ENCODE measurements around the gene SLC18A3. TPM values are rescaled to one million over a fixed set of nuclear protein-coding genes. Genes with fewer than 3 reads are reported as not detected.

The SLC18A3 gene
- total RNA-seq, 4 donors from 2014 or later, result not detected

DNA sequence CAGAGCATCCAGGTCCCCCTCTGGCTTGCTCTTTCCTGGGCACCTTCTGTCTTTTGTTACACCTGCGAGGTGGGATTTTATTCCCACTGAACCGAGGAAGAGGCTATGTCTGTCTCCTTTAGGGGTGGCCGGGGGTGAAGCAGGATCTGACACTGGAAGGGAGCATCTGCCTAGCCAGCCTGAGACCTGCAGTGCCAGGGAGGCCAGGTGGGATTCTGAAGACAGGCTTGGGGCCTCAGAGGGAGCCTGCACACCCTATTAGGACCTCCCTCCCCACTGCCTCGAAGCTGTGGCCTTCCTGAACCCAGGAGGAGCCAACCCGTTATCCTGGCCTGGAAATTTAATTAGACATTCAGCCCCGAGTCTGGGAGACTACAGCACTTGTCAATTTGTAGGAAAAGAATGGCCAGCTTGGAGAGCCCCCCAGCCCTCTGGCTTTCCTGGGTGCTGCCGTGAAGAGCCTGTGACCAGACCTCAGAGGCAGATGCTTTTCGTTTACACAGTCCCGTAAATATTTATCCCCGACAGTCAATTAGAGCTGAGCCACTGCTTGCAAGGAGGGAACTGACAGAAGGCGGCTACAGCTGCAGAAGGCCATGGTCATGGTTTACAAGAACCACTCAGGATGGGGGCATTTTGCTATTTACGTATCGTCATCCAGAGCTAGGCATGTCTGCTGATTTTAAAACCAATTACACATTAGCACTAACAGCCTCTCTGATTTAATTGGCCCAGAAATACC, 23.4 kb downstream of the SLC18A3 start:
- no peaks in the 10 kb centered on the region for H3K9me3 ChIP-seq
- peaks cover 12% of the 10 kb centered on the region for H3K27me3 ChIP-seq
- no peaks in the 10 kb centered on the region for H3K36me3 ChIP-seq
- 30% methylated on average over 9 of the region's 13 CpGs for WGBS
- no peak overlapping the region for H3K4me3 ChIP-seq
- no peak overlapping the region for H3K27ac ChIP-seq
- H3K4me1 ChIP-seq, result no peaks in the 10 kb centered on the region
- peak; percentile 28 to 69 for DNase-seq (ENCODE audit: low spot score in 2 of 2)
- TF ChIP-seq POLR2A (IDR thresholded peaks at IDR 0.05), result no peak
- TF ChIP-seq POLR2AphosphoS5 (IDR thresholded peaks at IDR 0.05), result no peak
- TF ChIP-seq EP300 (IDR thresholded peaks at IDR 0.05), result no peak
- TF ChIP-seq, protein P1, sequence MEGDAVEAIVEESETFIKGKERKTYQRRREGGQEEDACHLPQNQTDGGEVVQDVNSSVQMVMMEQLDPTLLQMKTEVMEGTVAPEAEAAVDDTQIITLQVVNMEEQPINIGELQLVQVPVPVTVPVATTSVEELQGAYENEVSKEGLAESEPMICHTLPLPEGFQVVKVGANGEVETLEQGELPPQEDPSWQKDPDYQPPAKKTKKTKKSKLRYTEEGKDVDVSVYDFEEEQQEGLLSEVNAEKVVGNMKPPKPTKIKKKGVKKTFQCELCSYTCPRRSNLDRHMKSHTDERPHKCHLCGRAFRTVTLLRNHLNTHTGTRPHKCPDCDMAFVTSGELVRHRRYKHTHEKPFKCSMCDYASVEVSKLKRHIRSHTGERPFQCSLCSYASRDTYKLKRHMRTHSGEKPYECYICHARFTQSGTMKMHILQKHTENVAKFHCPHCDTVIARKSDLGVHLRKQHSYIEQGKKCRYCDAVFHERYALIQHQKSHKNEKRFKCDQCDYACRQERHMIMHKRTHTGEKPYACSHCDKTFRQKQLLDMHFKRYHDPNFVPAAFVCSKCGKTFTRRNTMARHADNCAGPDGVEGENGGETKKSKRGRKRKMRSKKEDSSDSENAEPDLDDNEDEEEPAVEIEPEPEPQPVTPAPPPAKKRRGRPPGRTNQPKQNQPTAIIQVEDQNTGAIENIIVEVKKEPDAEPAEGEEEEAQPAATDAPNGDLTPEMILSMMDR (IDR thresholded peaks at IDR 0.05), result no peak

DNA sequence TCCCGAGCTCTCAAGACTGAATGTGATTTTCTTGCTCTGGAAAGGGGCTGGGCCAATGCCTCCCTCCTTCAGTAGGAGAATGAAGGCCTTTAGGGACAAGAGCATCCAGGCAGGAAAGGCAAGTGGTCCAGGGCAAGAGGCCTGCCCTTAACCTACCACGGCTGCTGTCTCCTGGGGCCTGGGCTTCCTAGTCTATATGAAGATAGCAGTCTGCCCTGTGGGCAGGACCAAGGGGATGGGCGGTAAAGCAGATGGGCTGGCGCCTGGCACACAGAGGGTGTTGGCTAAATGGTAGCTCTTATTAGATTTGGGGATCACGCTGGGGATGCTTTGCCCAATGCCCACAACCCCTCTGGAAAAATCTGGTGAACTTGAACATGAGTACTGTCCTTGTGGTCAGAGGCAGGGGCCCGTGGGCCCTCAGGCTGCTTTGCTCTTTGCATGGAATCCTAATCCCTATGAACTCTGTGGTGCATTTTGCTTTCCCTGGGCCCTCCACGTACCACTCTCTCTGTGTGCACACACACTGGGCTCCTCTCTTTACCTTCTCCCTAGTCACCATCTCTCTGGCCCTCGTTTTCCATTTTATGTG, 24.1 kb downstream of the SLC18A3 start:
- H3K27ac ChIP-seq, result no peak overlapping the region
- no peak for TF ChIP-seq POLR2A (IDR thresholded peaks at IDR 0.05)
- TF ChIP-seq, protein P1 (IDR thresholded peaks at IDR 0.05), result no peak
- no peak for TF ChIP-seq POLR2AphosphoS5 (IDR thresholded peaks at IDR 0.05)
- no peak for TF ChIP-seq EP300 (IDR thresholded peaks at IDR 0.05)
- H3K36me3 ChIP-seq, result no peaks in the 10 kb centered on the region
- peak; percentile 16 to 32 for DNase-seq (ENCODE audit: low spot score in 2 of 2)
- H3K4me3 ChIP-seq, result no peak overlapping the region
- 80% methylated on average over 8 of the region's 8 CpGs for WGBS
- peaks cover 17% of the 10 kb centered on the region for H3K27me3 ChIP-seq
- H3K9me3 ChIP-seq, result no peaks in the 10 kb centered on the region
- no peaks in the 10 kb centered on the region for H3K4me1 ChIP-seq

DNA sequence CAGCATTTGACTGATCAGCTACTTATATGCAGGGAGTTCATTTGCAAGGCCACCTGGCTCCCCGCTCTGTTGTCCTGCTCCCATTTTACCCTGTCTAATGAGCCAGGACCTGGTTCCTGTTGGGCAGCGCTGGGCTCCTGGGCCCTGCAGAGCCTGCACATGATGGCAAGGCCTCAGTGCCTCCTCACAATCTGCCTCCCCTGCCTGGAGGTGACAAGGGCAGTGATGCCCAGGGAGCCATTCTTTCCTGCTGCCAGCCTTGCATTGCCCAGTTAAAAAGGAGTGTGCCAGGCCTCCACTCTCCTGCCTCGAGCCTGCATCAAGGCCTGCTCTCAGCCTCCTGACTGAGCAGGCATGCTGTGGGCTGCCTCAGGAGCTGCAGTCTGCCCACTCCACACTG, 32.2 kb downstream of the SLC18A3 start:
- Histone ChIP-seq H3K4me1 (no peaks in the 10 kb centered on the region), H3K9me3 (no peaks in the 10 kb centered on the region), H3K4me3 (no peak overlapping the region), H3K36me3 (no peaks in the 10 kb centered on the region), H3K27me3 (peaks cover 34% of the 10 kb centered on the region), H3K27ac (no peak overlapping the region)
- 100% methylated on average over 2 of the region's 3 CpGs for WGBS
- peak in 1 of 2 donors; percentile 37 for DNase-seq (ENCODE audit: low spot score in 2 of 2)
- TF ChIP-seq POLR2A (IDR thresholded peaks at IDR 0.05) (no peak), POLR2AphosphoS5 (IDR thresholded peaks at IDR 0.05) (no peak), EP300 (IDR thresholded peaks at IDR 0.05) (no peak)
- TF ChIP-seq, protein P1 (IDR thresholded peaks at IDR 0.05), result no peak

DNA sequence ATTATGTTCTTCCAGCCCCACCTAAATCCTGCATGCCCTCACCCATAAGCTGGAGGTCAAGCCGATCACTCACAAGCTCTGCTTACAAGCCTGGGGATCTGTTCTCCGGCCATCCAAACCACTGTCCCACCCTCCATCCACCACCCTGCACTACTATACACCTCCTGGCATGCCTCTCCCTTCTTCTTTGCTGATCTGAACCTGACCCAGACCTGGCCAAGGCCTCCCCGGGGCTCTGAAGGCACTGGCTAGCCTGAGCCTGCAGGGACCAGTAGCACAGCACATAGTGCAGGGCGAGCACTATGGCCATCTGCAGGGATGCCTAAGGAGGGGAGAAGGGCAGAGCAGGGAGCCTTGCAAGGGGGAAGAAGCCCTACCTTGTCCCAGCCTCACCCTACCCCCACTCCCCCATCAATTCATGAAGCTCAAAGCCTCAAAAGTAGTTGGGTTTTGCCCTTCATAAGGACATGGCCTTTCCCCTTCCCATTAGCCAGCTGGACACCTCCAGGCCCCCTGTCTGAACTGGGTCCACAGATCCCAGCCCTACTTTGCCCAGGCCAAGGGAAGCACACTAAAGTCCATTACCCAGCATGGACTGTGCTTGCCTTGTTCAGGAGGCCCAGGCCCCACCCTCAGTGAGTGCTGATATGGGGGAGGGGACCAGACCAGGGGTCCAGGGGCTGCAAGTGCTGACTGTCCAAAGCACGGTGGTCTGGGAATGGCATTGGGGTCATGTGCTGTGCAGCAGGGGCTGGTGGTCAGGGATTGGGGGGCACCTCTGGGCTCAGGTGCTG, 33.3 kb downstream of the SLC18A3 start:
- no peak for TF ChIP-seq POLR2AphosphoS5 (IDR thresholded peaks at IDR 0.05)
- no peak for TF ChIP-seq EP300 (IDR thresholded peaks at IDR 0.05)
- TF ChIP-seq POLR2A (IDR thresholded peaks at IDR 0.05), result no peak
- TF ChIP-seq, protein P1 (IDR thresholded peaks at IDR 0.05), result no peak
- Histone ChIP-seq H3K27ac (no peak overlapping the region), H3K27me3 (peaks cover 34% of the 10 kb centered on the region), H3K4me3 (no peak overlapping the region), H3K9me3 (no peaks in the 10 kb centered on the region), H3K36me3 (no peaks in the 10 kb centered on the region), H3K4me1 (no peaks in the 10 kb centered on the region)
- DNase-seq (ENCODE audit: low spot score in 2 of 2), result peak in 1 of 2 donors; percentile 74
- 91% methylated on average over 4 of the region's 5 CpGs for WGBS

Measured in suprapubic skin (tissue), 4 donors.